Activated T-cell treated with anti-CD3 and anti-CD28 coated beads, Interleukin-2, amount 50 U/mL, for 24 hours (primary cell): ENCODE data around the gene SENP1.
"Not testable (repeated sequence)": the region's sequence is repeated elsewhere in the genome, so short reads cannot be mapped to it uniquely, and the experiment has no call there.

Experiments
- DNase-seq: peaks from one replicate; pipeline ENCODE4 v3.0.0-alpha.2; 2020
- H3K27ac Mint-ChIP-seq: 2 replicates; pipeline ENCODE4 v1.8.0; 2020; ENCODE audit warnings: mild to moderate bottlenecking, mixed read lengths
- H3K27me3 Mint-ChIP-seq: 2 replicates; pipeline ENCODE4 v1.8.0; 2020; ENCODE audit warnings: mixed read lengths
- H3K36me3 Mint-ChIP-seq: 2 replicates; pipeline ENCODE4 v1.8.0; 2020; ENCODE audit warnings: low read depth, mixed read lengths
- H3K4me1 Mint-ChIP-seq: 2 replicates; pipeline ENCODE4 v1.8.0; 2020; ENCODE audit warnings: low read depth, mixed read lengths
- H3K4me3 Mint-ChIP-seq: 2 replicates; pipeline ENCODE4 v1.8.0; 2020; ENCODE audit warnings: mild to moderate bottlenecking, moderate library complexity, mixed read lengths
- H3K9me3 Mint-ChIP-seq: 2 replicates; pipeline ENCODE4 v1.8.0; 2020; ENCODE audit warnings: mixed read lengths

Gene SENP1

DNA sequence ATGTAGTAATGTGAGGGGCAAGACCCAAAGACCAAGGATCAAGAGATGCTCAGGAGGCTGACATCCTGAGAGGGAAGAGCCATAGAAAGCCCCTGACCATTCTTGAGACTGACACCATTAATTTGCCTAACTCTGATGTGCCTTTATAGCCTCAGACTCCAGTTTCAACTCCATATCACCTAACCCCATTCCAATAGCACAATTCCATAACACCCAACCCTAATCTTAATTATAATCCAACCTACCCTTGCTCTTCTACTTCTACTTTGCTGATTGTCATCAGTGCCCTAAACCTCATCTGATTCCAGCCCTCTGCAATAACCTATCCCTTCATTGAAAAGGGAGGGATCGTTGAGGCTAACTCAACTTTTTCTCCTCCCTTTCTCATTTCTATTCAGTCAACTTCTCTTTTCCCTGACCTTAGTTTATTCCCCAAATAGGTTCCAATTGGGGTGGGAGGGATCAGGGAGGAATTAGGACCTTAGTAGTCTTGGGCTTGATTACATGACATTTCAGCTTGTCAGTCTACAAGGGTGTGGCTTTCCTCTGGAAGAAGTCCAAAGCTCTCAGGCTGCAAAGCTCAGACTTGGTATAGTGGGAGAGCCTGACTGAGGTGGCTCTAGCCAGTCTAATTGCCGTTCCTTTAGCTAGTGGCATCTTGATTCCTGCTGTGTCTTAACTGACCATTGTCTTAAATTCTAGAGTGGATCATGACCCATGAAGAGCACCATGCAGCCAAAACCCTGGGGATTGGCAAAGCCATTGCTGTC is 16.4 kb upstream of the SENP1 start:
- Mint-ChIP-seq H3K27me3 (no peaks in the 10 kb centered on the region), H3K9me3 (no peaks in the 10 kb centered on the region), H3K27ac (no peak overlapping the region), H3K4me1 (peaks cover 20% of the 10 kb centered on the region), H3K36me3 (peaks cover 60% of the 10 kb centered on the region), H3K4me3 (no peak overlapping the region)
- DNase-seq: no peak

DNA sequence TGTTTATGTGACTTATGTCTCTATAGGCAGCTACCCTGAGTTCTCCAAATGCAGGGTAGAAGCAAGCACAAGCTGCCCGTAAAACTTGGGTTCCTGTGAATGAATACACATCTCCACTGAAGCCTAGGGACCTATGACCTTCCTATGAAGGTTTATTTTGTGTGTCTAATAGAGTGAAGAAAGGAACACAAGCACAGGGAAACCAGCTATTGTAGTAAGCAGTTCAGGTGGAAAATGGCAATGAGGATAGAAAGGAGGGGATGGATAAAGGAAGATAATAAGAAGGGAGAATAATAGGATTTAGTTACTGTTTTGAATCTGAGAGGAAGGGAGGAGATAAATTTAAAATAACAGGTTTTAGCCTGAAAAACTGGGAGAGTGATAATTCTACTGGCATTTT is 15.6 kb upstream of the SENP1 start:
- H3K36me3 Mint-ChIP-seq: peaks cover 53% of the 10 kb centered on the region
- H3K9me3 Mint-ChIP-seq: no peaks in the 10 kb centered on the region
- H3K4me1 Mint-ChIP-seq: peaks cover 20% of the 10 kb centered on the region
- no peak overlapping the region for H3K27ac Mint-ChIP-seq
- H3K4me3 Mint-ChIP-seq: peak overlapping the region; percentile 92
- no peaks in the 10 kb centered on the region for H3K27me3 Mint-ChIP-seq
- DNase-seq: no peak

DNA sequence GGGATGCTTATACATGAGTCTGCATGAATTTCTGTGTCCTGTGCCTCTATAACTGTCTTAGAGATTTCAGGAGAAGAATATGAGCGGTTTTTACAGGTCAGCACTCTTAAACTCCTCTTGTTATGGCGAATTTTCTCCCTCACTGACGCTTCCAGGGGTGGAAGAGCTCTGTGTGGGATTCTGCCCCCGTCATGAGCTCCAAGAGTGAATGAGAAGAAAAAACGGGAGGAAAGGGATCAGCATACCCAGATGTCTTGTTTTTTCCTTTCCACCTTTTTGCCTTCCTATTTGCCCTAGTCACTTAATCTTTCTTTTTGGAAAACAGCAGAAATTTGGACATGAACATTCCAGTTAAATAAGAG is 13.9 kb upstream of the SENP1 start:
- Mint-ChIP-seq H3K4me3 (peak overlapping the region; percentile 92), H3K27ac (peak overlapping the region; percentile 9), H3K4me1 (peaks cover 20% of the 10 kb centered on the region), H3K27me3 (peaks cover 6% of the 10 kb centered on the region), H3K9me3 (no peaks in the 10 kb centered on the region), H3K36me3 (peaks cover 38% of the 10 kb centered on the region)
- no peak for DNase-seq

DNA sequence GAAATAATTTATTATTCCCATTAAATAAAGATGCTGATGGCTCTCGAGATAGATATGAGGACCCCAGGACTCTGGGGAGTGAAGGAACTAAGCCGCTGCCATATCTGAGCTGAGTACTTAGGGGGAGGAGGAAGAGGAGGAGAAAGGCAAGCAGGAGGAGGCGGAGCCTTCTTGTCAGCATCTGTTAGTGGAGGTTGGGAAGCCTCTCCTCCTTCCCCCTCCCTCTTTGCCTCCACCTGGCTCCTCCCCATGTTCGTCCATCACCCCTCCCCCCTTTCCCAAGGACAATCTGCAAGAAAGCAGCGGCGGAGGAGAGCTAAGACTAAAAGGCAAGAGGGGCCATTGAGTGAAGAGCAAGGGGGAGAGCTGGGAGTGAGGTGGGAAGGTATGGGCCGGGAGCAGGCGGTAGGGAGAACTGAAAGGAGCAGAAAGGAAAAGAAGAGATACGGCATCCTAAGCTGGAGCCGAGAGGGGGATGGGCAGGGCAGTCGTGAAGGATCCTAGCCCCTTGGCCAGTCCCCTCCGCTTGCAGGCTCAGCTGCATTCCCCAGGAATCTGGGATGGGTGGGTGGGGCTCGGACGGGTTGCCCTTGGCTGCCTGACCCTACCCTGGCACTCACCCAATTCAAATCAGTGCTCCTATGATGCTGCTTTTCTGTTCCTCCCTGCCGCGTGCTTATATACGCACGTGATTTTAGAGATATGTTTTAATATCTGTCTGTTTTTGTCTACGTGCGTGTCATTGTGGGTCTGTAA is 13.4 kb upstream of the SENP1 start, which contains the start of gene PFKM:
Gene PFKM, plus strand, starts transcription at position 287 of the 756 bp plus-strand sequence. CDS start 3,411 bp downstream, outside the sequence.
- peak; percentile 75 for DNase-seq
- Mint-ChIP-seq H3K4me1 (peaks cover 20% of the 10 kb centered on the region), H3K4me3 (peak within 1 kb of the TSS; percentile 92), H3K27ac (peak within 1 kb of the TSS; percentile 83), H3K27me3 (peaks cover 10% of the 10 kb centered on the region), H3K36me3 (peaks cover 33% of the 10 kb centered on the region), H3K9me3 (no peaks in the 10 kb centered on the region)

DNA sequence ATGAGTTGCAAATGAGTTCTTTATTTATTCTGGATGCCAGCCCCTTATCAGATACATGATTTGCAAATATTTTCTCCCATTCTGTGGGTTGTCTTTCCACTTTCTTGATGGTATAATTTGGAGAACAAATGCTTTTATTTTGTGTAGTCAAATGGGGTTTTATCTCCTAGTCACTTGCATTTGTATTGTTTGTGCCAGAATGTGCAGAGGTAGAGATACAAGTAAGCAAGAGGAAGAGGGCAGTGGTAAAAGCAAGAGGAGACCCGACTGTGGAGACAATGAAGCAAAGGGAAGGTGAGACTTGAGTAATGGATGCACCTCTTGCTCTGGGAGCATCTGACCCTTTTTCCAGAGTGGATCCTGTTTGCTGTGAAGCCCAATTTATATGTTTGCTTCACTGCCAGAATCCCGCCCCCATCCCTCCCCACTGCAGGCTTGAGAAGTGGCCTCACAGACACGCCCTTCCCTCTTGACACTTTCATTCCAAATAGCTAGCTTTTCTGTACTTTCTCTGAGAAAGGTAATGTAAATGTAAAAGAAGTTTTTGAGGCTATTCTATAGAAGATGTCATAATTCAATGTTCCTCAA is 12.5 kb upstream of the SENP1 start:
- no peak overlapping the region for H3K27ac Mint-ChIP-seq
- H3K4me1 Mint-ChIP-seq: peaks cover 20% of the 10 kb centered on the region
- peaks cover 11% of the 10 kb centered on the region for H3K27me3 Mint-ChIP-seq
- DNase-seq: no peak
- peak overlapping the region; percentile 92 for H3K4me3 Mint-ChIP-seq
- H3K36me3 Mint-ChIP-seq: peaks cover 28% of the 10 kb centered on the region
- H3K9me3 Mint-ChIP-seq: no peaks in the 10 kb centered on the region

DNA sequence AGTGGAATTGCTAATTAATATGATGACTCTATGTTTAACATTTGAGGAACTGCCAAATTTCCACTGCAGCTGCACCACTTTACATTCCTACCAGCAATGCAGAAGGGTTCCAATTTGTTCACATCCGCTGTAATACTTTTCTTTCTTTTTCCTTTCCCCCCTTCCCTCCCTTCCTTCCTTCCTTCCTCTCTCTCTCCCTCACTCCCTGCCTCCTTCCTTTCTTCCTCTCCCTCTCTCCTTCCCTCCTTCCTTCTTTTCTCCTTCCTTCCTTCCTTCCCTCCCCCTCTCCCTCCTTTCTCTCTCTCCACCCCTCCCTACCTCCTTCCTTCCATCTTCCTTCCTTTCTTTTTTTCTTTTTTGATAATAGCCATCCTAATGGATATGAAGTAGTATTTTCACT is 10.1 kb upstream of the SENP1 start:
- Mint-ChIP-seq H3K27ac (no peak overlapping the region), H3K27me3 (peaks cover 11% of the 10 kb centered on the region), H3K36me3 (peaks cover 13% of the 10 kb centered on the region), H3K4me3 (no peak overlapping the region), H3K4me1 (peaks cover 16% of the 10 kb centered on the region), H3K9me3 (no peaks in the 10 kb centered on the region)
- DNase-seq: no peak

DNA sequence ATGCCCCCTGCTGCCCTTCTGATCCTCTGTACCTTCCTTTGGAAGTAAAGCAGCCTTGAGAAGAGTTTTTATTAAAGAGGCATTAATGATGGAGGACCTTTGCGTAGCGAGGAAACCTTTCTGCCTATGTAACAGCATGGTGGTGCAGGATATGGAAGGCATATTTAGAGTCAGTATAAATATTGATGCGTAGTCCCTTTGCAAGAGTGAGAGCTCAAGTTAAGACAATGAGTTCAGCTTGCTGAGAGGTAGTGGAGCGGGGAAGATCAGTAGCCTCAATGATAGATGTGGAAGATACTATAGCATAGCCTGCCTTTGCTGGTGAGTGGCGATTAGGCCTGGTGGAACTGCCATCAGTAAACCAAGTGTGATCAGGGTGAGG is 5.4 kb upstream of the SENP1 start:
- H3K9me3 Mint-ChIP-seq, H3K36me3 Mint-ChIP-seq, H3K4me3 Mint-ChIP-seq, DNase-seq, H3K27ac Mint-ChIP-seq: not testable (repeated sequence)
- peaks cover 26% of the 10 kb centered on the region for H3K4me1 Mint-ChIP-seq
- H3K27me3 Mint-ChIP-seq: peaks cover 11% of the 10 kb centered on the region

DNA sequence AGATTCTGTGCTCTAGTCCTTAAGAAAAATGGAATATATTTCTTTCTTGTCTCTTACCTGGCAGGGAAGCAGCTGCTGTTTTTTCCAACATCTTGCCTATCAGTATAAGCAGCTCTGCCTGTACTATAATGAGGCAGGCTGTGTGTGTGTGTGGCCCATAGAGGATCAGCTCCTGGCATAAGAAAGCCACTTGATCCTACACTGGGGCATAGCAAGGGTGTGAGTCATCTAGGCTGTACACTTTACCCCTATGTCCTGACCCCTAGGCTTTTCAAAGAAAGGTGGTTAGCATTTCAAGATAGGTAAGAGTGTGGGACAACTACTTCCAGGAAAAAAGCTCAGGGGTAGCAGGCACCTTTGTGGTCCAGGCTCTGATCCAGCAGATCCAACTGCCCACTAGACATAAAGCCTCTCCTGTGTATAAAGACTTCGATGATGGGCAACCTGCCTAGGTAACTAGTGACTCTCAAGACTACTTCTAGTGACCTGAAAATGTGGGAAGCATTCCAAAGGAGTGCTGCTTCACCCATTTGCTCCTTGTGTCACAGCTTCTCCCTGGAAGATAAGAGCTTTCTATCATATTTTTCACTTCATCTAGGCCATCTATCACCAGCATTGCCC is 4.9 kb upstream of the SENP1 start:
- DNase-seq: no peak
- Mint-ChIP-seq H3K4me3 (no peak overlapping the region), H3K9me3 (no peaks in the 10 kb centered on the region), H3K27me3 (peaks cover 11% of the 10 kb centered on the region), H3K27ac (no peak overlapping the region), H3K36me3 (no peaks in the 10 kb centered on the region), H3K4me1 (peaks cover 27% of the 10 kb centered on the region)

DNA sequence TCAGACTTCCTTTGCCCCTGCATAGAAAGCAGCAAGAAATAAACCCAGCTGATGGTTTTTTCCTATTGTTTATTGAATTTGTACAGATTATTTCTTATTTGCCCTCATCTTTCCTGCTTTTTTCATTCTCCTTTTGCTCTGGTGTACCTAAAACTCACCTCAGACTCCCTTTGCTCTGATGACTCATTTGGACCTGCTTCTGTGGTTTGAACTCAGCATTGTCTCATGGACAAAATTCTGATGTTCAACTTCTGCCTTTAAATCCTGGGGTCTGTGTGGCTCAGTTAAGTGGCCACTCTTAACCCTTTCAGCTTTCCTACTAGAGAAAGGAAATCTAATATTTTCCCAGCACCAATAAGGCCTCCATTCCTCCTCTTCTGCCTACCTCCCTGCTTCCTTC is 3.5 kb upstream of the SENP1 start:
- Mint-ChIP-seq H3K27ac (no peak overlapping the region), H3K4me3 (no peak overlapping the region), H3K27me3 (peaks cover 2% of the 10 kb centered on the region), H3K9me3 (no peaks in the 10 kb centered on the region), H3K36me3 (peaks cover 6% of the 10 kb centered on the region), H3K4me1 (peaks cover 31% of the 10 kb centered on the region)
- DNase-seq: no peak

DNA sequence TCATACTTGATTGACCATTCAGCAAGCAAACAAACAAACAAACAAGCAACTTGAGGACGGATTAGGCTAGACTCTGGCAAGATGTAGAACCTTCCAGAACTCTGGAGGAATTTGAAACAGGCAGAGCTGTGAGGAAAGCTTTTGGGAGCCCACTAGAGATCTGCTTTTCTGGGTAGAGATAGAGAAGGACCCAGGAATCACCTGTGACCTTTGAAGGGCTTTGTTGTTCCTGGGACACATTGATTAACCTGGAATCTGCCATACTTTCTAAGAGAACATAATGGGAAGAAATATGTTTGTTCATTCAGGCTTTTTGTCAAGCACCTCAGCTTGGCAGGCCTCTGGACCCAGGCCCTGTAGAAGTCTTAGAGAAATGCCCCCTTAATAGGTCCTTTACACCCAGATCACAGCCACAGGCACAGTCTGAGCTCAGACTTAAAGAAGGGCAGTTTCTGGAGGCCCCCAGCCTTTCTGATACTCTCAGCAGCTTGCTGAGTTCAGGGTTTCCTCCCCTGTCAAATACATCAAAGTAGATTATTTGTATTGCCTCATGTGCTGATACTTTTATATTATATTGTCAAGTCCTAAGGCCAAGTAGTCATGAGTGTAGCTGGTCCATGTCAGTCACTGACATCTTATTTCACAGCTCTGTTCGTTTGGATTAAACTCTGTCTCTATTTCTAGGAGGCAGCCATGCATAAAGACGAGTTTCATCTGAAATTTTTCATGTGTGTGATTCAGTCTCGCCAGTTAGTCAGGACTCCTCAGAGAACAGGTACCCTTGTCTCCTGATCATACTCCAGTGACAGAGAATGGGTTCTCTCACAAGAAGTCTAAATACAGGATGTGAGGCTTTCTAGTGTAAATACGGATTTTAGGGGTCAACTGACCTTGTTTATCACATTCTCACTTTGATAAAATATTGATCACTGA is 1.1 kb upstream of the SENP1 start:
- peaks cover 44% of the 10 kb centered on the region for H3K4me1 Mint-ChIP-seq
- peak overlapping the region; percentile 89 for H3K4me3 Mint-ChIP-seq
- DNase-seq: no peak
- H3K36me3 Mint-ChIP-seq: peaks cover 12% of the 10 kb centered on the region
- H3K9me3 Mint-ChIP-seq: no peaks in the 10 kb centered on the region
- H3K27ac Mint-ChIP-seq: peak overlapping the region; percentile 96
- no peaks in the 10 kb centered on the region for H3K27me3 Mint-ChIP-seq

DNA sequence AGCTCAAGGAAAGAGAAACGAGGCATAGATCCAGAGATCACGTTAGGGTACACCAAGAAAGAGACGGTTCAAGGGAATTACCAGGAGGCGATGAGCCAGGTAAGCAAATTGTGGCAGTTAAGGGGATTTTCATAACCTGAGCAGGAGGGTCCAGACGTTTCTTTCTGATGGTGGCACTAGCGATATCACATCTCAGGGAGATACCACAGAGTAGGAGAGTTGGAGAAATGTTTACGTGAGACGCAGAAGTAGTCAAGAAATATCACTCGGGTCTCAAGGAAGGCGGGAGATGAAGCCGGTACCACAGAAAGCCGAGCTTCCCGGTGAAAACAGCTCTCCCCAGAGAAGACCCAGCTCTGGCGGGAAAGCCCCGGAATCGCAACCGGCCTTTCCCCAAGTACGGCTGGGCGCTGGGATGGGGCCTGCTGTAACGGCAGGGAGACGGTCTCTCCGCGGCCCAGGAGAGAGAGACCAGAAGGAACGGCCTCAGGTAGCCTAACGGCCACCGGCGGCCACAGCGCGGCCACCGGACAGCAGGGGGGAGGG is 485 bp downstream of the SENP1 start:
- H3K4me3 Mint-ChIP-seq: peak overlapping the region; percentile 89
- peaks cover 51% of the 10 kb centered on the region for H3K4me1 Mint-ChIP-seq
- no peaks in the 10 kb centered on the region for H3K27me3 Mint-ChIP-seq
- DNase-seq: peak; percentile 74
- peaks cover 19% of the 10 kb centered on the region for H3K36me3 Mint-ChIP-seq
- H3K27ac Mint-ChIP-seq: peak overlapping the region; percentile 96
- no peaks in the 10 kb centered on the region for H3K9me3 Mint-ChIP-seq

DNA sequence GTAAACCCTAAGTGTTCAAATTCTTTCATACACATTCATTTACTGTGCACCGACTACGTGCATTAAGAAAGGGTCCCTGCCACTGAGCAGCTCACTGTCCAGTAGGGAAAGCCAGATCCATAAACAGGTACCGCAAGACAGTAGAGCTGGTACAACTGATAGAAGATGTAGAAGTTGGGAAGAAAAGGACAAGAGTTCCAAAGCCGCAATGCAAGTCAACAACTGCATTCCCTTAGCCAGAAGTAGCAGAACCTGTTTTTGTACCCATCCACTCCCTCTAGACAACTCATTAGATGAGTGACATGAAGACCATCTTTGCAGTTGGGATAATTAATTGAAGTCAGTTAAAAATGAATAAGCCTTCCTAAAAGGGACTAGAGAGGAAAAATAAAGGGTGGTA is 1.3 kb downstream of the SENP1 start:
- Mint-ChIP-seq H3K4me1 (peaks cover 48% of the 10 kb centered on the region), H3K4me3 (peak overlapping the region; percentile 89), H3K36me3 (peaks cover 25% of the 10 kb centered on the region), H3K27ac (peak overlapping the region; percentile 96), H3K27me3 (no peaks in the 10 kb centered on the region), H3K9me3 (no peaks in the 10 kb centered on the region)
- DNase-seq: no peak

DNA sequence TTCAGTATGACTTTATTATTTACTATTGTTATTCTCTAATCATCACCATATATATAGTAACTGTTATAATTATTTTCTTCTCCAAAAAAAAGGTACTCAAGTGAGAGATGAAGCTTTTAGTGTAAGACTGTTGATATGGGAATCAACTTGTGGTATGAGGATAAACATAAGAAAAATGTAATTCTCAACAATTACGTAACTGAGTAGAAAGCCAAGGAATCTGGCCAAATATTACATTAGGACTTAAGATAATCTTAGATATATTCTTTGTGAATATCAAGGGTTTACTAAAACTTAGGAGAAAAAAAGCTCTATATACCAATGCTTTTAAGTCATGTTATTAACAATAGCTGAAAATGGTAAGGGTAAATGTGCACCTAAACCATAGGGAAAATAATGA is 13.3 kb downstream of the SENP1 start:
- no peak for DNase-seq
- H3K36me3 Mint-ChIP-seq: peaks cover 83% of the 10 kb centered on the region
- H3K4me3 Mint-ChIP-seq: no peak overlapping the region
- H3K27me3 Mint-ChIP-seq: no peaks in the 10 kb centered on the region
- H3K27ac Mint-ChIP-seq: no peak overlapping the region
- no peaks in the 10 kb centered on the region for H3K9me3 Mint-ChIP-seq
- H3K4me1 Mint-ChIP-seq: peaks cover 2% of the 10 kb centered on the region
